Pulmonary artery endothelial cell (primary cell): Measurements from ENCODE around the gene MTARC2. TPM values are rescaled to one million over a fixed set of nuclear protein-coding genes. Genes with fewer than 3 reads are reported as not detected.
A peak's percentile ranks its signal among the peaks of the same experiment; 100 is the strongest.

Experiments
- DNase-seq: peaks from one replicate; pipeline ENCODE4 v3.0.0-alpha.2; 2011; ENCODE audit warnings: low read depth, low spot score
- total RNA-seq: library from RNA; depleted of rRNA; stranded (reverse); fragments of >200 nt; gene quantifications from 2 replicates; pipeline ENCODE4 v1.2.3, GENCODE V29; 2014

Gene MTARC2
- total RNA-seq, 1 donor from 2014 or later, result 6.9 TPM

- DNase-seq, result no peak
These were observed 52.1 kb downstream of the MTARC2 start for GRCh38 chr1:220800262-220800661.

- no peak for DNase-seq
These were observed 55.5 kb downstream of the MTARC2 start for GRCh38 chr1:220803401-220804201.

GRCh38 chr1:220804202-220804586, 56.1 kb downstream of the MTARC2 start:
- no peak for DNase-seq

GRCh38 chr1:220806408-220806807, 58.3 kb downstream of the MTARC2 start:
- no peak for DNase-seq

GRCh38 chr1:220807726-220808125, 59.6 kb downstream of the MTARC2 start:
- no peak for DNase-seq

GRCh38 chr1:220808345-220809186, 60.4 kb downstream of the MTARC2 start:
- no peak for DNase-seq

- no peak for DNase-seq
These were observed 61.0 kb downstream of the MTARC2 start for GRCh38 chr1:220809187-220809550.

- DNase-seq, result no peak
These were observed 61.6 kb downstream of the MTARC2 start for GRCh38 chr1:220809704-220810103.

- DNase-seq, result peak; percentile 56
These were observed 62.1 kb downstream of the MTARC2 start for GRCh38 chr1:220810179-220810653.

GRCh38 chr1:220810963-220811362, 62.8 kb downstream of the MTARC2 start:
- no peak for DNase-seq

GRCh38 chr1:220811695-220812094, 63.6 kb downstream of the MTARC2 start:
- DNase-seq, result no peak

GRCh38 chr1:220812308-220812707, 64.2 kb downstream of the MTARC2 start:
- DNase-seq, result no peak

GRCh38 chr1:220813013-220813412, 64.9 kb downstream of the MTARC2 start:
- DNase-seq, result no peak

GRCh38 chr1:220815409-220815808, 67.3 kb downstream of the MTARC2 start:
- DNase-seq, result no peak

- no peak for DNase-seq
These were observed 69.8 kb downstream of the MTARC2 start for GRCh38 chr1:220817907-220818306.

- no peak for DNase-seq
These were observed 70.5 kb downstream of the MTARC2 start for GRCh38 chr1:220818421-220819173.

- DNase-seq, result no peak
These were observed 71.4 kb downstream of the MTARC2 start for GRCh38 chr1:220819467-220820026.

GRCh38 chr1:220824031-220824989, 76.2 kb downstream of the MTARC2 start:
- DNase-seq, result no peak

- DNase-seq, result no peak
These were observed 77.9 kb downstream of the MTARC2 start for GRCh38 chr1:220825819-220826551.

- DNase-seq, result no peak
These were observed 78.6 kb downstream of the MTARC2 start for GRCh38 chr1:220826729-220827128.
